ENCODE results near the gene EPG5. TPM values are rescaled to one million over a fixed set of nuclear protein-coding genes. Genes with fewer than 3 reads are reported as not detected.
"Not testable (repeated sequence)": the region's sequence is repeated elsewhere in the genome, so short reads cannot be mapped to it uniquely, and the experiment has no call there.

The EPG5 gene
- total RNA-seq, 4 donors from 2014 or later, result 13.6 to 43.4 (median 21.8) TPM

DNA sequence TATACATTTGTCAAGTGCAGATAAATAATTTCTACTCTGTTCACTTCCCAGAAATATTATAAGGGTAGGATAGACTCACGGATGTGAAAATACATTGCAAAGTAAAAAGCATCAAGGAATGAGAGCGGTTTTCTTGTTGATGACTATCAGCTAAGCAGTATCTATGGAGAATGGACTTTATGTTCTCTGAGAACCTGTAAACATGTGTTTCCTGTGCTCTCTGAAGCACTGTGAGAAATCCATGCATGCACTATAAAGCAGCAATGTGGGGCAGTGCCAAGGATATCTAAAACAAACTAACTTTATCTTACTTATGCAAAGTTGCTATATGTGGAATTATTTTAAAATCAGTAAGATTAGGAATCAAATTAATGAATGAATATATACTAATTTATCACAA is 146.1 kb downstream of the EPG5 start:
- no peak for TF ChIP-seq POLR2A (IDR thresholded peaks at IDR 0.05)
- TF ChIP-seq, protein P1, sequence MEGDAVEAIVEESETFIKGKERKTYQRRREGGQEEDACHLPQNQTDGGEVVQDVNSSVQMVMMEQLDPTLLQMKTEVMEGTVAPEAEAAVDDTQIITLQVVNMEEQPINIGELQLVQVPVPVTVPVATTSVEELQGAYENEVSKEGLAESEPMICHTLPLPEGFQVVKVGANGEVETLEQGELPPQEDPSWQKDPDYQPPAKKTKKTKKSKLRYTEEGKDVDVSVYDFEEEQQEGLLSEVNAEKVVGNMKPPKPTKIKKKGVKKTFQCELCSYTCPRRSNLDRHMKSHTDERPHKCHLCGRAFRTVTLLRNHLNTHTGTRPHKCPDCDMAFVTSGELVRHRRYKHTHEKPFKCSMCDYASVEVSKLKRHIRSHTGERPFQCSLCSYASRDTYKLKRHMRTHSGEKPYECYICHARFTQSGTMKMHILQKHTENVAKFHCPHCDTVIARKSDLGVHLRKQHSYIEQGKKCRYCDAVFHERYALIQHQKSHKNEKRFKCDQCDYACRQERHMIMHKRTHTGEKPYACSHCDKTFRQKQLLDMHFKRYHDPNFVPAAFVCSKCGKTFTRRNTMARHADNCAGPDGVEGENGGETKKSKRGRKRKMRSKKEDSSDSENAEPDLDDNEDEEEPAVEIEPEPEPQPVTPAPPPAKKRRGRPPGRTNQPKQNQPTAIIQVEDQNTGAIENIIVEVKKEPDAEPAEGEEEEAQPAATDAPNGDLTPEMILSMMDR (IDR thresholded peaks at IDR 0.05), result no peak
- no peaks in the 10 kb centered on the region for H3K36me3 ChIP-seq
- no peak for DNase-seq
- no peaks in the 10 kb centered on the region for H3K9me3 ChIP-seq
- no peak overlapping the region for H3K4me3 ChIP-seq
- H3K27me3 ChIP-seq, result no peaks in the 10 kb centered on the region
- no peak overlapping the region for H3K27ac ChIP-seq
- no peaks in the 10 kb centered on the region for H3K4me1 ChIP-seq
- intact Hi-C loops (cut with DNase I; ENCODE audit: low total_unique reads), result no loop called here

DNA sequence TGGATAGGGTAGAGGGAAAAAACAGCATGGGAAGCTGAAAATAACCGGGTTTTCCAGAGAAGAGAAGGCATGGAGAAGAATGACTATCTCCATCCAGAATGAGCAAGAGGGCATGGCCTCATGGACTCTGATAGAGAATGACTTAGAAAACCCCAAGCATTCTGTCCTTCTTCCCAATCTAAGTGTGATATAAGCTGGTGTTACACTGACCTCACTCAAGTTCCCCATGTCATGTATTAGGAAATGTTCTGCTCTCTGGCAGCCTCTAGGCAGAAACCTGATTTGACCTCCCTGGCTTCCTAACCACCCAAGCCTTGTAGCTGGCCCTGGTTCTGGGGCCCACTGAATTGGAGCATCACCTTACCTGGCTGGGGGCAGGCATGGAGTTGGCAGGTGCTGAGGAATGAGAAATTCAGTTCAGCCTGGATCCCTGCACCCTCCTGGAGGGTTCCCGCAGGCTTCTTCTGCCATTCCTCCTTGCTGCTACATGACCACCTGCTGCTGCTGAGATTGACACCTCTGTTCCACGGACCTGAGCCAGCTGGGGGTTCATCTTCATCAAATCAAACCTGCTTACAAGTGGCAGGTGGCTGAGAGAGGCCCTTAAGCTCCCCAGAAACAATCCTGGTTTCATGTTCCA is 146.9 kb downstream of the EPG5 start:
- Histone ChIP-seq H3K27me3 (no peaks in the 10 kb centered on the region), H3K27ac (no peak overlapping the region), H3K9me3 (no peaks in the 10 kb centered on the region), H3K4me3 (no peak overlapping the region), H3K4me1 (no peaks in the 10 kb centered on the region), H3K36me3 (no peaks in the 10 kb centered on the region)
- TF ChIP-seq, protein P1 (IDR thresholded peaks at IDR 0.05), result no peak
- no peak for TF ChIP-seq POLR2A (IDR thresholded peaks at IDR 0.05)
- intact Hi-C loops (cut with DNase I; ENCODE audit: low total_unique reads), result no loop called here
- no peak for DNase-seq

DNA sequence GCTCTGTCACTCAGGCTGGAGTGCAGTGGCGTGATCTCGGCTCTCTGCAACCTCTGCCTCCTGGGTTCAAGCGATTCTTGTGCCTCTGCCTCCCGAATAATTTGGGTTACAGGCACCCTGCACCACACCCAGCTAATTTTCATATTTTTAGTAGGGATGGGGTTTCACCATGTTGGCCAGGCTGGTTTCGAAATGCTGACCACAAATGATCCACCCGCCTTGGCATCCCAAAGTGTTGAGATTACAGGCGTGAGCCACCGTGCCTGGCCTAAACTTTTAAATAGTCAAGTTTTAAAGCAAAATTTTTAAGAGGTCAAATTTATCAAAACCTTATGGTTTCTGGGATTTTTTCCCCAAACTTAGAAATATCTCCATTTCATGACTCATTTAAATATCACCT is 148.4 kb downstream of the EPG5 start:
- H3K4me3 ChIP-seq; DNase-seq; H3K36me3 ChIP-seq; H3K4me1 ChIP-seq; H3K27me3 ChIP-seq; intact Hi-C loops (cut with DNase I; ENCODE audit: low total_unique reads); H3K9me3 ChIP-seq; H3K27ac ChIP-seq: not testable (repeated sequence)

DNA sequence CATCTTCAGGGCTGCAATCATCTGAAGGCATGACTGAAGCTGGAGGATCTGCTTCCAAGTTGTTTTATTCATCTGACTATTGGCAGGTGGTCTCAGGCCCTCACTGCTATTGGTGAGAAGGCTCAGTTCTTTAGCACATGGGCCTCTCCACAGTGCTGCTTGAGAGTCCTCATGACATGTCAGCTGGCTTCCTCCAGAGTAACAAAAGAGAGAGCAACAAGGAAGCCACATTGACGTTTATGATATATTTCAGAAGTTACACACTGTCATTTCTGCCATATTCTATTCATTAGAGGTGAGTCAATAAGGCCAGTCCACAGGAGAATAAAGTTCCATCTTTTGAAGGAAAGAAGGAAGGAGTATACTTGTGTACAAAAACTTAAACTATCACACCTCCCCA is 149.6 kb downstream of the EPG5 start:
- no peaks in the 10 kb centered on the region for H3K27me3 ChIP-seq
- H3K4me3 ChIP-seq, result no peak overlapping the region
- TF ChIP-seq, protein P1 (IDR thresholded peaks at IDR 0.05), result no peak
- no peak for TF ChIP-seq POLR2A (IDR thresholded peaks at IDR 0.05)
- no peak for DNase-seq
- intact Hi-C loops (cut with DNase I; ENCODE audit: low total_unique reads), result no loop called here
- H3K4me1 ChIP-seq, result no peaks in the 10 kb centered on the region
- H3K9me3 ChIP-seq, result no peaks in the 10 kb centered on the region
- H3K36me3 ChIP-seq, result no peaks in the 10 kb centered on the region
- H3K27ac ChIP-seq, result no peak overlapping the region

DNA sequence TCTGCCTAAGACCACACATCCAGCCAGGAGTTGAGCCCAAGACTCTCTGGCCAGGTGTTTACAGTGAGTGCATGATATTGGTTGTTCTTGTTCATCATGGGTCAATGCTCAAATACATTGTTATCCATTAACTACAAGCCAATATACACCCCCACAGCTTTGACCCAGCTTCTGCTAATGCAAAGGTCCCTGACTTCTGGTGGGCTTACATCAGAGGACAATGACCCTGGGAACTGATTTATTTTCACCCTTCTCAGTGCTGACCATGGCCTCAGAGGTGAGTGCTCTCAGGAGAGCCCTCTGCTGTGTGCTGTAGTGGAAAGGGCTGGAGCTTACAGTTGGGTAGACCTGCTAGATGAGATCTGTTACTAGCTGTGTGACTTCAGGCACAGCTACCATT is 152.4 kb downstream of the EPG5 start:
- H3K9me3 ChIP-seq; H3K4me3 ChIP-seq; H3K27me3 ChIP-seq; H3K4me1 ChIP-seq; H3K27ac ChIP-seq; intact Hi-C loops (cut with DNase I; ENCODE audit: low total_unique reads); DNase-seq; H3K36me3 ChIP-seq: not testable (repeated sequence)

DNA sequence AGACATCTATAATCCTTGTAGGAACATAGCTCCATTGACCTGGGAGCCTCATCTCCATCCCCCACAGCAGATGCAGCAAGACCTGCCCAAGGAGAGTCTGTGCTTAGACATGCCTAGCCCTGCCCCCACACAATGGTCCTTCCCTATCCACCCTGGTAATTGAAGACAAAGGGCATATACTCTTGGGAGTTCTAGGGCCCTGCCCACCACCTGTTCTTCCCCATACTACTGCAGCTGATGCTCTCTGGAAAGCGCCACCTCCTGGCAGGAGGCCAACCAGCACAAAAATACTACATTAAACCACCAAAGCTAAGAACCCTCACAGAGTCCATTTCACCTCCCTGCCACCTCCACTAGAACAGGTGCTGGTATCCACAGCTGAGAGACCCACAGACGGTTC is 160.0 kb downstream of the EPG5 start:
- H3K27me3 ChIP-seq; H3K36me3 ChIP-seq; H3K4me3 ChIP-seq; intact Hi-C loops (cut with DNase I; ENCODE audit: low total_unique reads); DNase-seq; H3K4me1 ChIP-seq; H3K27ac ChIP-seq; H3K9me3 ChIP-seq: not testable (repeated sequence)

DNA sequence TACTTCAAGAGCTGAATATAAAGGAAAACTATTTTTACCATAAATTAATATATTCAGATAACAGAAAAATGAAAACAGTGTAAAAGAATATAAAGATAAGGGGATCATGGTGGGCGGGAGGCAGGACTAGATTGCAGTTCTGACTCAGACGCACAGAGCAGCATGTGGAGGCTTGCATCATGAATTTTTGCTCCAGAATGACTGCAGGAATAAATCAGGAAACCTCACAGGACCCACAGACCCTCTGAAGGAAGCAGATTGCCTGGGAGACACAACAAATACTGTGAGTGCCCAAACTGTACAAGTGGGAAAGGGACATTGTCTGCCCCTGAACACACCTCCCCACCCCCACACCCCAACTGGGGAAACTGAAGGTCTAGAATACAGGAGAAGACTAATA is 160.9 kb downstream of the EPG5 start:
- Histone ChIP-seq H3K9me3 (peaks cover 0 to 10% of the 10 kb centered on the region in 2 donors), H3K4me1 (no peaks in the 10 kb centered on the region), H3K27me3 (no peaks in the 10 kb centered on the region), H3K27ac (no peak overlapping the region), H3K4me3 (no peak overlapping the region), H3K36me3 (no peaks in the 10 kb centered on the region)
- no peak for TF ChIP-seq POLR2A (IDR thresholded peaks at IDR 0.05)
- TF ChIP-seq, protein P1 (IDR thresholded peaks at IDR 0.05), result no peak
- DNase-seq, result no peak
- intact Hi-C loops (cut with DNase I; ENCODE audit: low total_unique reads), result no loop called here
